Brain microvascular endothelial cell (primary cell): Measurements from ENCODE around the gene ACKR2.
A peak's percentile ranks its signal among the peaks of the same experiment; 100 is the strongest.

Experiments used
- DNase-seq: peaks from one replicate; pipeline ENCODE4 v3.0.0-alpha.2; 2020
- H3K27ac ChIP-seq: fragments of 250-450 bp; sonication (Bioruptor Pico); 2 replicates; pipeline ENCODE4 v1.5.1; 2020; ENCODE audit warnings: mild to moderate bottlenecking, moderate library complexity
- H3K27me3 ChIP-seq: fragments of 250-450 bp; sonication (Bioruptor Pico); replicated peaks from 2 replicates; pipeline ENCODE4 v1.5.1; 2020; ENCODE audit warnings: mild to moderate bottlenecking
- H3K36me3 ChIP-seq: fragments of 250-450 bp; sonication (Bioruptor Pico); replicated peaks from 2 replicates; pipeline ENCODE4 v1.5.1; 2020; ENCODE audit warnings: mild to moderate bottlenecking
- H3K4me3 ChIP-seq: 2 replicates; pipeline ENCODE4 v1.5.1; 2011; ENCODE audit warnings: low read depth, mild to moderate bottlenecking, control low read depth, low read length, moderate library complexity
- CTCF ChIP-seq: IDR thresholded peaks from 2 replicates; pipeline ENCODE4 v1.5.1; 2011; ENCODE audit warnings: low read depth, mild to moderate bottlenecking, moderate library complexity, low read length, control low read depth, inconsistent platforms; ENCODE audit errors: missing control alignments
- in situ Hi-C: cut with HindIII; loops from 2 replicates; pipeline ENCODE4 v1.10.0; 2017; ENCODE audit warnings: low sequenced_read_pairs, low pct_ligation_motif_present

The ACKR2 gene

DNA sequence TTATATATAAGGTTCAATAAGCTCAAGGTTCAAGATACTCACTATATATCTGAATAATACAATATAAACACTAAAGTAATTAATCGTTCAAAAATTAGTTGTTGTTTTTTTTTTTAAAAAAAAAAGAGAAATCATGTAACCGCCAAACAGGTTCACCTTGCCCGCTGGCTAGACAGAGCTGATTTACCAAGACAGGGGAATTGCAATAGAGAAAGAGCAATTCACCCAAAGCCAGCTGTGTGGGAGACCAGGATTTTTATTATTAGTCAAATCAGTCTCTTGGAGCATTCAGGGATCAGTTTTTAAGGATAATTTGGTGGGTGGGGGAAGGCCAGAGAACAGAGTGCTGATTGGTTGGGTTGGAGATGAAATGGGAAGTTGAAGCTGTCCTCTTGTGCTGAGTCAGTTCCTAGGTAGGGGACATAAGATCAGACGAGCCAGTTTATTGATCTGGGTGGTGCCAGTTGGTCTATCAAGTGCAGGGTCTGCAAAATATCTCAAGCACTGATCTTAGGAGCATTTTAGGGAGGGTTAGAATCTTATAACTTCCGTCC lies 12.8 kb upstream of the ACKR2 start:
- no peak for TF ChIP-seq CTCF
- no peak for DNase-seq
- H3K4me3 ChIP-seq, result no peak overlapping the region
- no peak overlapping the region for H3K27ac ChIP-seq
- no peaks in the 10 kb centered on the region for H3K27me3 ChIP-seq
- H3K36me3 ChIP-seq, result peaks cover 8% of the 10 kb centered on the region
- in situ Hi-C loops, result no loop called here

DNA sequence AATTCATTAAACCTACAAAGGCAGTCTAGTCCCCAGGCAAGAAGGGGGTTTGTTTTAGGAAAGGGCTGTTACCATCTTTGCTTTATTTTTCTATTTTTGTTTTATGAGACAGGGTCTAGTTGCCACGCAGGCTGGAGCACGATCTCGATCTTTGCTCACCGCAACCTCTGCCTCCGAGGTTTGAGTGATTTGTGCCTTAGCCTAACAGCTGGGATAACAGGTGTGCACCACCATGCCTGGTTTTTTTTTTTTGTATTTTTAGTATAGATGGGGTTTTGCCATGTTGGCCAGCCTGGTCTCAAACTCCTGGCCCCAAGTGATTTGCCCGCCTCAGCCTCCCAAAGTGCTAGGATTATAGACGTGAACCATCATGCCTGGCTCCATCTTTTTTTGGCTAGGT lies 9.9 kb upstream of the ACKR2 start:
- DNase-seq, result no peak
- peaks cover 2% of the 10 kb centered on the region for H3K36me3 ChIP-seq
- H3K4me3 ChIP-seq, result no peak overlapping the region
- no peaks in the 10 kb centered on the region for H3K27me3 ChIP-seq
- no peak for TF ChIP-seq CTCF
- in situ Hi-C loops, result no loop called here
- no peak overlapping the region for H3K27ac ChIP-seq

DNA sequence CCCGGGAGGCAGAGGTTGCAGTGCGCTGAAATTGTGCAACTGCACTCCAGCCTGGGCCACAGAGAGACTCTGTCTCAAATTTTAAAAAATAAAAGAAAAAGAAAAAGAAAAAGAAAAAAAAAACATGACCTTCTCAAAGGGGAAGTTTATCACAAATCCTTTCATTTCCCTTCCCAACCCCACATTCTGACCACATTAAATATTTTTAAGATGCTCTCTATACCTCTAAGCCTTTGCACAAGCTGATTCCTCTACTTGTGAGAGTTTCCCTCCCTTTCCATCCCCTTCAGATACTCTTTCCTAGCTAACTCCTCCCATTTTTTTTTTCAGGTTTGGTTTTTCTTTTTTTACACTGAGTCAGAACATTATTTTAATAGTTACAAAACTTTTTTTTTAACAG lies 9.0 kb upstream of the ACKR2 start:
- no peaks in the 10 kb centered on the region for H3K27me3 ChIP-seq
- DNase-seq, result no peak
- no peak for TF ChIP-seq CTCF
- no peak overlapping the region for H3K4me3 ChIP-seq
- in situ Hi-C loops, result no loop called here
- H3K36me3 ChIP-seq, result peaks cover 2% of the 10 kb centered on the region
- H3K27ac ChIP-seq, result no peak overlapping the region

DNA sequence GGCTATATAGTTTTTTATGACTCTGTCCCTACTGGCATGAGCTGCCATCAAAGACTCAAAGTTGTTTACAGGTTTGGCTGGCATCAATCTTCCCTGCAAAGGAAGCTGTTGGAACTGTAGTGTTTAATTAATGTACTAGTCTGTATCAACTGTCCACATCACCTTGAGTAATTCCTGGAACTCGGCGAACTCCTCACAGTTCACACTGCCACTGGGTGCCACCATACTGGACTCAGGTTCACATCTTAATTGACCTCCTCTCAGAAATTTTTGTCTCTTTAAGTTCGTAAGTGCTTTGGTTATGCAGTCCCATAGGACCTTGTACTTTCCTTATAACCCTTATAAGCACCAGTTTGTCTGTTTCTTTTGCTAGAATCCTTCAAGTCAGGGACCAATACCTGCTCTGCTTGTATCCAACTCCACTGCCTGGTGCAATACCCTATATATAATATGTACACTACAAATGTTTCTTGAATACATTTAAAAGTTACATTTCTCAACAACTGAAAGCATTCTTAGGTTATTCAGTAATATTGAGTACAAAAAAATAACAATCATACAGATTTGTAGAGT lies 8.1 kb upstream of the ACKR2 start:
- Histone ChIP-seq H3K36me3 (peaks cover 2% of the 10 kb centered on the region), H3K4me3 (no peak overlapping the region), H3K27ac (no peak overlapping the region), H3K27me3 (no peaks in the 10 kb centered on the region)
- in situ Hi-C loops, result no loop called here
- no peak for DNase-seq
- no peak for TF ChIP-seq CTCF

- DNase-seq, result no peak
- in situ Hi-C loops, result no loop called here
- H3K27me3 ChIP-seq, result no peaks in the 10 kb centered on the region
- no peak for TF ChIP-seq CTCF
- no peak overlapping the region for H3K27ac ChIP-seq
- peaks cover 2% of the 10 kb centered on the region for H3K36me3 ChIP-seq
- no peak overlapping the region for H3K4me3 ChIP-seq
Observed at GRCh38 chr3:42801784-42802183, 7.5 kb upstream of the ACKR2 start.

DNA sequence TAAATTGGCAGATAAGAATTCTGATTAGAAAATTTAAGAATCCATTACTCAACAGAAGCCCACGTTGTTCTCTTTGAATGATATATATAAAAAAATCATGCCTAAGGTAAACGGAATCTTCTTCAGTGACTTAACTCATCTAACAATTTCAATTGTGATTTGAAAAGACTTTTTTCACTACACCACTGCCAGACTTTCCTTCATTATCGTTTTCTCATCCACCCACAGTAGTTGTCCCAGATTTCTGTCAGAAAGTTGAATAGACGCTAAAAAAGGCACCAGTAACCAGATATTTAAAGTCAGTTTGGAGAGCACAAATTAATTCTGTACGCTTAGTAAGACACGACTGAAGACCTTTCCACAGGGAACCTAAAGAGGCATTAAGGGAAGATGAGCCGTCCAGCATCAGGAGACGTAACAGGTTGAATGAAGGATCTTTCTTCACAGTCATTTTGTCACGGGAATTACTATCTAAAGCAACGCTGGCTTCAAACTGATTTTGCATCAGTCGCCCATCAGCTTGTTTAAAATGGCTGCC lies 6.3 kb upstream of the ACKR2 start:
- Histone ChIP-seq H3K4me3 (peak overlapping the region; percentile 85), H3K27me3 (no peaks in the 10 kb centered on the region), H3K36me3 (peaks cover 2% of the 10 kb centered on the region), H3K27ac (peak overlapping the region; percentile 43)
- no peak for TF ChIP-seq CTCF
- in situ Hi-C loops, result no loop called here
- DNase-seq, result no peak
